SK-N-SH (cell line): ENCODE measurements around the gene EVI5. TPM values are rescaled to one million over a fixed set of nuclear protein-coding genes. Genes with fewer than 3 reads are reported as not detected.

Experiments used
- CTCF ChIA-PET: fragments of 300-600, 350-600 bp; formaldehyde crosslinking; extraction: SDS; loops from one replicate; lab custom pipeline; 2021; lab: Yijun Ruan, JAX
- POLR2A ChIA-PET: fragments of 350-600 bp; sonication (Branson Sonifier 250); formaldehyde crosslinking; extraction: SDS; loops from one replicate; lab custom pipeline; 2020; ENCODE audit warnings: antibody characterized with exemption, inconsistent platforms; lab: Yijun Ruan, JAX
- DNase-seq: peaks from one replicate; pipeline ENCODE4 v3.0.0; 2012
- H2AFZ ChIP-seq: fragments of 200-600 bp; sonication (generic); 2 replicates; pipeline ENCODE4 v1.8.1; 2016; ENCODE audit warnings: antibody characterized with exemption, mild to moderate bottlenecking, low read depth
- H3F3A ChIP-seq: fragments of 200-600 bp; sonication (generic); replicated peaks from 2 replicates; pipeline ENCODE3; 2016; ENCODE audit warnings: antibody characterized with exemption, mild to moderate bottlenecking; ENCODE audit not compliant: insufficient read depth
- H3K27ac ChIP-seq, 2 experiments: fragments of 200-500 bp in 1 of 2; fragments of 200-600 bp in 1 of 2; sonication (Bioruptor generic) in 1 of 2; sonication (generic), shearing (Covaris generic) in 1 of 2; 2 replicates each; pipeline versions ENCODE4 v1.5.1 to v1.6.1; 2014 to 2016; ENCODE audit warnings: low read depth in 2 of 2, inconsistent platforms in 1 of 2, low read length in 1 of 2, mild to moderate bottlenecking in 1 of 2, mixed read lengths in 1 of 2
- H3K27me3 ChIP-seq: fragments of 200-600 bp; sonication (generic), shearing (Covaris generic); 2 replicates; pipeline ENCODE4 v1.6.1; 2016; ENCODE audit warnings: mixed run types; ENCODE audit not compliant: insufficient read depth
- H3K36me3 ChIP-seq, 2 experiments: fragments of 200-500 bp in 1 of 2; fragments of 200-600 bp in 1 of 2; sonication (Bioruptor generic) in 1 of 2; sonication (generic) in 1 of 2; replicated peaks in 1 of 2; 2 replicates each; pipeline versions ENCODE3 to v1.5.1; 2014 to 2016; ENCODE audit warnings: low read length in 1 of 2, mild to moderate bottlenecking in 1 of 2; ENCODE audit not compliant: insufficient read depth in 2 of 2, control insufficient read depth in 1 of 2
- H3K4me1 ChIP-seq, 2 experiments: fragments of 200-500 bp in 1 of 2; fragments of 200-600 bp in 1 of 2; sonication (Bioruptor generic) in 1 of 2; sonication (generic), shearing (Covaris generic) in 1 of 2; 2 replicates each; pipeline versions ENCODE4 v1.5.1 to v1.6.1; 2014 to 2016; ENCODE audit warnings: low read depth in 1 of 2, low read length in 1 of 2, mixed run types in 1 of 2; ENCODE audit not compliant: insufficient read depth in 2 of 2, control insufficient read depth in 1 of 2
- H3K4me2 ChIP-seq: fragments of 200-600 bp; sonication (generic), shearing (Covaris generic); 2 replicates; pipeline ENCODE4 v1.6.1; 2017; ENCODE audit warnings: mixed run types
- H3K4me3 ChIP-seq, 2 experiments: fragments of 200-500 bp in 1 of 2; fragments of 200-600 bp in 1 of 2; sonication (Bioruptor generic) in 1 of 2; sonication (generic), shearing (Covaris generic) in 1 of 2; 2 replicates each; pipeline versions ENCODE4 v1.5.1 to v1.8.1; 2014 to 2016; ENCODE audit warnings: low read depth in 2 of 2, inconsistent platforms in 1 of 2, low read length in 1 of 2, mild to moderate bottlenecking in 1 of 2, mixed read lengths in 1 of 2, moderate library complexity in 1 of 2
- H3K79me2 ChIP-seq: fragments of 200-600 bp; sonication (generic); 2 replicates; pipeline ENCODE4 v1.8.1; 2017; ENCODE audit warnings: mild to moderate bottlenecking; ENCODE audit not compliant: insufficient read depth
- H3K9ac ChIP-seq: fragments of 200-600 bp; sonication (generic); 2 replicates; pipeline ENCODE4 v1.6.1; 2017; ENCODE audit warnings: mixed run types
- H3K9me2 ChIP-seq: fragments of 200-600 bp; sonication (generic); 2 replicates; pipeline ENCODE4 v1.6.1; 2017; ENCODE audit warnings: mixed run types
- H3K9me3 ChIP-seq: fragments of 200-600 bp; sonication (generic); 2 replicates; pipeline ENCODE4 v1.6.1; 2017; ENCODE audit warnings: mixed run types, mild to moderate bottlenecking, moderate library complexity
- H4K20me1 ChIP-seq: fragments of 200-600 bp; sonication (generic); 2 replicates; pipeline ENCODE4 v1.6.1; 2017; ENCODE audit warnings: mild to moderate bottlenecking, mixed run types; ENCODE audit not compliant: insufficient read depth
- CTCF ChIP-seq: fragments of 200-600 bp; sonication (generic); IDR thresholded peaks from 2 replicates; pipeline ENCODE4 v1.6.1; 2017; ENCODE audit warnings: antibody characterized with exemption, mild to moderate bottlenecking, moderate library complexity
- EZH2phosphoT487 ChIP-seq: fragments of 200-600 bp; sonication (generic); IDR thresholded peaks from 2 replicates; pipeline ENCODE4 v1.6.1; 2017; ENCODE audit warnings: low read depth, mixed run types, mild to moderate bottlenecking, antibody characterized with exemption, moderate library complexity, borderline replicate concordance
- FOSL2 ChIP-seq: IDR thresholded peaks from 2 replicates; pipeline ENCODE4 v1.4.0; 2012; ENCODE audit warnings: low read depth, mild to moderate bottlenecking, moderate library complexity, borderline replicate concordance
- FOXJ3 ChIP-seq: sonication (generic); formaldehyde crosslinking; IDR thresholded peaks from 2 replicates; pipeline ENCODE4 v1.5.1; 2020; ENCODE audit warnings: mild to moderate bottlenecking, missing genetic modification reagents
- GABPA ChIP-seq: IDR thresholded peaks from 2 replicates; pipeline ENCODE4 v1.4.0; 2012; ENCODE audit warnings: low read depth, mild to moderate bottlenecking
- GATA2 ChIP-seq: sonication (generic); formaldehyde crosslinking; IDR thresholded peaks from 2 replicates; pipeline ENCODE4 v1.5.0; 2020; ENCODE audit warnings: mild to moderate bottlenecking, missing genetic modification reagents
- IRF3 ChIP-seq: fragments of 150-350 bp; IDR thresholded peaks from 2 replicates; pipeline ENCODE4 v1.6.1; 2016; ENCODE audit warnings: mild to moderate bottlenecking, low read depth, low read length
- MAX ChIP-seq: IDR thresholded peaks from 2 replicates; pipeline ENCODE4 v1.4.0; 2012; ENCODE audit warnings: low read depth
- MXI1 ChIP-seq: IDR thresholded peaks from 2 replicates; pipeline ENCODE4 v1.6.1; 2012; ENCODE audit warnings: mild to moderate bottlenecking, low read depth, low read length, improper control_type of control experiment
- NFIC ChIP-seq: IDR thresholded peaks from 2 replicates; pipeline ENCODE4 v1.4.0; 2012; ENCODE audit warnings: borderline replicate concordance
- NRF1 ChIP-seq: IDR thresholded peaks from 2 replicates; pipeline ENCODE4 v1.6.1; 2012; ENCODE audit warnings: low read depth, mild to moderate bottlenecking, low read length
- PBX3 ChIP-seq: IDR thresholded peaks from 2 replicates; pipeline ENCODE4; 2012
- POLR2AphosphoS5 ChIP-seq: IDR thresholded peaks from 2 replicates; pipeline ENCODE4 v1.6.1; 2012; ENCODE audit warnings: low read depth, low read length
- RXRA ChIP-seq: IDR thresholded peaks from 2 replicates; pipeline ENCODE4 v1.4.0; 2012; ENCODE audit warnings: low read depth, mild to moderate bottlenecking, borderline replicate concordance
- TAF1 ChIP-seq: IDR thresholded peaks from 2 replicates; pipeline ENCODE4 v1.6.1; 2012; ENCODE audit warnings: low read depth, mild to moderate bottlenecking, low read length, moderate library complexity, borderline replicate concordance
- TCF12 ChIP-seq: IDR thresholded peaks from 2 replicates; pipeline ENCODE4 v1.4.0; 2012
- USF1 ChIP-seq: IDR thresholded peaks from 2 replicates; pipeline ENCODE4 v1.4.0; 2012; ENCODE audit warnings: low read depth, borderline replicate concordance
- YY1 ChIP-seq: IDR thresholded peaks from 2 replicates; pipeline ENCODE4 v1.4.0; 2012; ENCODE audit warnings: low read depth, mild to moderate bottlenecking
- WGBS: methylation state at CpG from one replicate; pipeline ENCODE4 v1.1.6; 2017; ENCODE audit warnings: low lambda C conversion rate; 5-methylcytosine and 5-hydroxymethylcytosine counted together
- polyA plus RNA-seq, 3 experiments: library from polyadenylated mRNA; depleted of rRNA; stranded (reverse); fragments of >200 nt; gene quantifications; 2 replicates each; pipeline ENCODE4 v1.2.3, GENCODE V29; 2012

The EVI5 gene
- polyA plus RNA-seq, 1 of the 3 experiments (the other 2 are of a cell fraction) = 5.7 TPM

- no peak for TF ChIP-seq CTCF
- no peak for TF ChIP-seq FOXJ3 (CRISPR knock-in tag)
- no peak for TF ChIP-seq RXRA
- TF ChIP-seq MXI1 = no peak
Observed at GRCh38 chr1:92504291-92505014, 280.5 kb downstream of the EVI5 start (continued).

GRCh38 chr1:92503926-92504285, 281.0 kb downstream of the EVI5 start:
- 81% methylated on average over 6 of the region's 6 CpGs for WGBS
- H4K20me1 ChIP-seq = no peaks in the 10 kb centered on the region
- no peak overlapping the region for H3K4me3 ChIP-seq
- no peak for DNase-seq
- H3K27me3 ChIP-seq = no peaks in the 10 kb centered on the region
- no peak overlapping the region for H3K9ac ChIP-seq
- no peaks in the 10 kb centered on the region for H3K9me2 ChIP-seq
- H3F3A ChIP-seq = no peaks in the 10 kb centered on the region
- H3K36me3 ChIP-seq = peaks cover 0 to 4% of the 10 kb centered on the region in 2 experiments
- no peak overlapping the region for H2AFZ ChIP-seq
- ChIA-PET POLR2A (no interaction called here), CTCF (no interaction called here)
- H3K27ac ChIP-seq = no peak overlapping the region
- H3K79me2 ChIP-seq = no peaks in the 10 kb centered on the region
- H3K9me3 ChIP-seq = no peaks in the 10 kb centered on the region
- TF ChIP-seq TCF12 (no peak), FOSL2 (no peak), USF1 (no peak), IRF3 (no peak), EZH2phosphoT487 (no peak), CTCF (no peak), NRF1 (no peak), PBX3 (no peak), FOXJ3 (CRISPR knock-in tag) (no peak), POLR2AphosphoS5 (no peak), TAF1 (no peak), RXRA (no peak), NFIC (no peak), YY1 (no peak), MXI1 (no peak), MAX (no peak), GABPA (no peak), GATA2 (CRISPR knock-in tag) (no peak)
- no peak overlapping the region for H3K4me2 ChIP-seq
- H3K4me1 ChIP-seq = 0 out of 4 replicates have a peak, but pooled peaks cover 0 to 5% of the 10 kb centered on the region in 2 experiments
